ENCODE results near the gene HNRNPH1.
A peak's percentile ranks its signal among the peaks of the same experiment; 100 is the strongest.

The HNRNPH1 gene

DNA sequence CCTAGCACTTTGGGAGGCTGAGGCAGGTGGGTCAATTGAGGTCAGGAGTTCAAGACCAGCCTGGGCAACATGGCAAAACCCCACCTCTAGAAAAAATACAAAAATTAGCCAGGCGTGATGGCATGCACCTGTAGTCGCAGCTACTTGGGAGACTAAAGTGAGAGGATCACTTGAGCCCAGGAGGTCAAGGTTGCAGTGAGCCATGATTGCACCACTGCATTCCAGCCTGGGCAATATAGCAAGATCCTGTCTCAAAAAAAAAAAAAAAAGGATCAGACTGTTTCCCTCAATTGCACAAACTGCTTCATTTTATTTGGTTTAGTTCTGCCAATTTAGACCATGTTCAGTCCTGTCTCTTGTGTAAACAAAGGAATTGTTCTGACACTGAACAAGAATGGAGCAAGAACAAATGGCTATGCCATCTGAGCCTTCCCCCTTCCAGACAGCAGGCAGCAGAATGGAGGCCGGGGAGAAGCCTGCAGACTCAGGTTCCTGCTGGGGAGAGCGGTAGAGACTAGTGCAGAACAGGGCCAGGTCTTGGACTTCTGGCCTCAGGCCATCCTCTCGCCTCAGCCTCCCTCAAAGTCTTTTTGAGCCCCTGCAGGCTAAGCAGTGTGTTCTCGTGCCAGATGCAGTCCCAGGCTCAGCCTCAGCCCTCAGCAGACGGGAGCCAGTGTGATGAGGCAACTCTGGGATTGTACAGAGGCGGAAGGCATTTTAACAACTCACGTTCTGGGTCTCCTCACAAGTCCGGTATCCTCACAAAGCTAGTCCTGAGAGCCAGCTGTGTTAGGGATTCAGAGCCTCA, 18.2 kb downstream of the HNRNPH1 start:
- DNase-seq (ENCODE audit: low spot score) = no peak

DNA sequence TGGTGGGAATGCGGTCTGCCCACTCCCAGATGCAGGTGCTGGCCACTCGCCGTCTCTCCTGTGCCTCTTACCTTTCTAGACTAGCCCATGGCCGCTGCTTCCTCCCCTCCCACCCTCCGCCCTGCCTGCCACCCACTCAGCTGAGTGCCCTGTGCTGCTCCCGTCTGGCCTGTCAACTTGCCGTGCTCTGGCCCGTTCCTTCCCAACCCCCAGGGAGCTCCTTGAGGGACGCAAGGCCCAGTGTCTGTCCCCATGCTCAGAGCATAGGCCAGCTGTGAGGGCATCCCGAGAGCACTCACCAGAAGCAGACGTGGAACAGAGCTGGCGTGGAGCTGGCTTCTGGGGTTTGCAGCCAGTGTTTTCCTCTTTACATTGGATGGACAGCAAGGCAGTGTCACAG, 20.2 kb downstream of the HNRNPH1 start:
- no peak for DNase-seq (ENCODE audit: low spot score)

- DNase-seq (ENCODE audit: low spot score) = no peak
Measured at GRCh38 chr5:179601871-179602625, 21.4 kb downstream of the HNRNPH1 start.

- no peak for DNase-seq (ENCODE audit: low spot score)
Measured at GRCh38 chr5:179599973-179600372, 23.5 kb downstream of the HNRNPH1 start.

- no peak for DNase-seq (ENCODE audit: low spot score)
Measured at GRCh38 chr5:179599566-179599965, 23.9 kb downstream of the HNRNPH1 start.

GRCh38 chr5:179599100-179599499, 24.4 kb downstream of the HNRNPH1 start:
- no peak for DNase-seq (ENCODE audit: low spot score)

DNA sequence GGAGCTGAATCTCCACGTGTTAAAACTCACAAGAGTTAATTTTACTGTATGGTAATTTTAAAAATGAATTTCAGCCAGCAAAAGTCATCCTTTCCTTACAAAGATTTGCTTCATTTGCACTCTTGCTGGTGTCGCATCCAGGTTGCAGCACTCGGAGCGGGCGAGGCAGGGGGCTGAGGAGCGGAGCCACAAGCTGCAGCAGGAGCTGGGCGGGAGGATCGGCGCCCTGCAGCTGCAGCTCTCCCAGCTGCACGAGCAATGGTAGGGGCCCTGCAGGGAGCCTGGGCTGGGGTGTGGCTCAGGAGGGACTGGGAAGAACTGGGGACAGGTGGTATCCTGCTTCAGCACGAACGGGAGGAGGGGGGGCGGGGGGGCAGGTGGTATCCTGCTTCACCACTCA, 27.1 kb downstream of the HNRNPH1 start:
- DNase-seq (ENCODE audit: low spot score) = no peak

DNA sequence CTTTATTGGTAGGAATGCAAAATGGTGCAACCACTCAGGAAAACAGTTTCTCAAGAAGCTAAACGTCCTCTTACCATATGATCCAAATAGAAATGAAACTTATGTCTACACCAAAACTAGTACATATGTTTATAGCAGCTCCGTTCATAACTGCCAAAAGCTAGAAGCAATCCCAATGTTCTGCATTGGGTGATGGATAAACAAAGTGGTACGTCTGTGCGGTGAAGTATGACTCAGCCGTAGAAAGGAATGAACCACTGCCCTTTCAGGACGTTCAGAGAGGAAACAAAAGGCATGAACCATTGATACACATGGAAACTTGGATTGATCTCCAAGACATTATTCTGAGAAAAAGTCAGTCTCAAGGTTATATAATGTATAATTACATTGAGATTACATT, 27.6 kb downstream of the HNRNPH1 start:
- DNase-seq (ENCODE audit: low spot score) = no peak

GRCh38 chr5:179588166-179588565, 35.3 kb downstream of the HNRNPH1 start:
- no peak for DNase-seq (ENCODE audit: low spot score)

- peak; percentile 25 for DNase-seq (ENCODE audit: low spot score)
Measured at GRCh38 chr5:179585941-179586401, 37.5 kb downstream of the HNRNPH1 start.

GRCh38 chr5:179577286-179577960, 46.0 kb downstream of the HNRNPH1 start:
- DNase-seq (ENCODE audit: low spot score) = no peak

GRCh38 chr5:179572386-179572785, 51.1 kb downstream of the HNRNPH1 start:
- no peak for DNase-seq (ENCODE audit: low spot score)

DNA sequence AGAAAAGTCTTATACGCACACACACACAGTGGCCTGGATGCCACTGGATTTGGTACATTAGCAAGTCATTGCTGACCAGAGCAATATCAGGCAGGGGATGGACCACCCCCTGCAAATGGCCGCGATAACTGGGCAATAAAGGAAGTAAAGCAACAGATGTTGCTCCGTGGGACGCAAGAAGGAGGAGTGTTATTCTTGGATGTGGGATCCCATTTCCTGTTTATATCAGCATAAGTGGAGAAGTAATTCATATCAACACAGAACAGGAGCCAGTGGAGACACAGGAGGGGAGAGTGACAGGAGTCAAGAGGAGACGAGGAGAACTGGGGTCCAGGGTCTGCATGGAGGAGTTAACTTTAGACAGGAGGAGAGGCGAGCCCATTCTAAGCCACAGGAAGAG, 54.8 kb downstream of the HNRNPH1 start:
- no peak for DNase-seq (ENCODE audit: low spot score)

DNA sequence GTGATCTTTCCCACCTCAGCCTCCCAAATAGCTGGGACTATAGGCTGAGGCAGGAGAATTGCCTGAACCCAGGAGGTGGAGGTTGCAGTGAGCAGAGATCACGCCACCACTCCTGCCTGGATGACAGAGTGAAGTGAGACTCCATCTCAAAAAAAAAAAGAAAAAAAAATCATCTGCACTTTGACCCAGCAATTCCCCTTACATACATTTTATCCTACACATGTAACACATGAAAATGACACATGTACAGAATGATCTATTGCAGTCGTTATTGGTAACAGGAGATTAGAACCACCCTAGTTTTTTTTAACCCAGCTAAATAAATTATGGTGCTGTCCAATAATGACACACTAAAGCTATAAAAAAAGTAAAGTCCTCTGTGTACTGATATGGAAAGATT, 58.9 kb downstream of the HNRNPH1 start:
- DNase-seq (ENCODE audit: low spot score) = no peak
